ENCODE data around the gene ARPP19. TPM values are rescaled to one million over a fixed set of nuclear protein-coding genes. Genes with fewer than 3 reads are reported as not detected.

Gene ARPP19
- 90.8 and 93.1 TPM in 2 replicates for total RNA-seq

GRCh38 chr15:52568601-52569585 lies at the start of gene ARPP19:
Gene ARPP19 (minus strand): TSS chr15:52569030. CDS start chr15:52568892, 138 bp downstream.

GRCh38 chr15:52528564-52529340 lies 40.1 kb downstream of the ARPP19 start, which contains the start of gene MYO5A:
Gene MYO5A (minus strand): TSS chr15:52528880. CDS start chr15:52528806, 74 bp downstream.

Other genes starting within 250 kb of the ARPP19 start
- gene MYO5A, start 40.1 kb downstream of the ARPP19 start, total RNA-seq: 53.4 and 81.6 TPM in 2 replicates
- 20.3 and 28.9 TPM in 2 replicates for gene ATOSA, start 110.4 kb upstream of the ARPP19 start, total RNA-seq
- gene ONECUT1, start 221.3 kb upstream of the ARPP19 start, total RNA-seq: not detected in 2 replicates

Measured in smooth muscle cell of the pulmonary artery (primary cell).